ENCODE results near the gene MUC6.

MUC6 gene

GRCh38 chr11:1009371-1009770, 27.1 kb downstream of the MUC6 start:
- DNase-seq (ENCODE audit: low read depth in 2 of 2): no peak

DNA sequence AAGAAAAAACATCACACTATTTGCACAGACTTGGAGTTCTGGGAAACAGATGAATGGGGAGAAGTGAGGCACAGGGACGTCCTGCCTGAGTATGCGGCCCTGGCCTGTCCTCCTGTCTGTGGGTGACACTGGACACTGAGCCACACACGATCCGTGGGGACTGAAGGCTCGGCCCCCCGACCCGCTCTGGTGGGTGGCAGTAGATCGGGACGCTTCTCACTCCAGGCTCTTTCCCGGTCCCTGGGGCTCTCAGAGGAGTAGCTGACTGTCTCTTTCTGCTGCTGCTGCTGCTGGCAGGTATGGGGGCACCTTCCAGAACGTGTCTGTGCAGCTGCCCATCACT, 27.7 kb downstream of the MUC6 start:
- DNase-seq (ENCODE audit: low read depth in 2 of 2): no peak

- no peak for DNase-seq (ENCODE audit: low read depth in 2 of 2)
Observed at GRCh38 chr11:1008001-1008802, 28.3 kb downstream of the MUC6 start.

DNA sequence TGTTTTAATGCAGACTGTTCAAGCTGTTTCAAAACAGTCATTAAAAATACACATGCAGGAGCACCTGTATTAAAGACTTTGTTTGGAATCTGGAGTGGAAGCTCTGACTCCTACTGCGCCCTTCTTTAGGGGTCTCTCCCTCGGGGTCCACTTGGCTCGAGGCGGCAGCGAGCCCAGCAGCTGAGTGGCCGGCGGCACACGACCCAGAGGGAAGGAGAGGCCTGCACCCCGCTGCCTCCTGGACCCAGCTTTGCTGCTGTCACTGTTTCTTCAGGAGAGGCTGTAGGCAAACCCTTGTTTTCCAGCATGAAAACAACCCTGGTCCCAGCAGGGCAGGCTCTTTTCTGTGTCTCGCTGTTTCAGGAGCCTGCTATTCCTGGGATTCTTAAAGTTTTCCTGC, 29.2 kb downstream of the MUC6 start:
- no peak for DNase-seq (ENCODE audit: low read depth in 2 of 2)

DNA sequence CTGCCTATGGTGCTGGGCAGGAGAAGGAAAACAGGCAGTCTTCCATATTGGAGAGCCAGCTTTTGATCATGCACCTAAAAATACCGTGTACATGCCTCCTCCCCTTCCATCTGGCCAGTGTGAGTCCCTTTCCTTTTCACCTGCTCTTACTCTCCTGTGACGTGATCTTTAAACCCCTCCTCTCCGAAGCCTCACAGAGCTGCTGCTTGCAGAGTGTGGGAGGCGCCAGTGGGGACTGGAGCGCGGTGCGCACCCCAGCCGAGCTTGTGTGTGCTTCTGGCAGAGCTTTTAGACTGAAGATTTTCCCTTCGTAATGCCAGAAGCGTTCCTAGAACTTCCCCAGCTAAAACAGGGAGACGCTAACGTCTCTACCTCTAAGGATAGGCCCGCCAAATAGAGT, 29.8 kb downstream of the MUC6 start:
- no peak for DNase-seq (ENCODE audit: low read depth in 2 of 2)

DNA sequence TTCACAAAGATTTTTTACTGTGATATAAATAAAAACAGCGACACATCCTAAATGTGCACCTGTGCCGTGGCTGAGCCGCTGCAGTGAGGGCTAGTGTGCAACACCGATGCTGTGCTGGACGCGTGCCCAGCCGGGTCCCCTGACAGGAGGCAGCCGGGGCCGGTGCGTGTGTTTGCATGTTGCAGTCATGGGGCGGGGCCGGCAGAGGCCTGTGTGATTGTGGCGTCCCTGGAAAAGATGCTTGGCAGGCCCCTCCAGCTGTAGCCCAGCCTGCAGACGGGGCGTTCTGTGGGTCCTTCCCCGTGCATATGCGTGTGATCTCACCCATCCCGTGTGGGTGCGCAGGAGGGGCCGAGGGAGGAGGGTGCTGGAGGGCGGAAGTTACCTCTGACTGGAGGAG, 30.6 kb downstream of the MUC6 start:
- DNase-seq (ENCODE audit: low read depth in 2 of 2): no peak

DNA sequence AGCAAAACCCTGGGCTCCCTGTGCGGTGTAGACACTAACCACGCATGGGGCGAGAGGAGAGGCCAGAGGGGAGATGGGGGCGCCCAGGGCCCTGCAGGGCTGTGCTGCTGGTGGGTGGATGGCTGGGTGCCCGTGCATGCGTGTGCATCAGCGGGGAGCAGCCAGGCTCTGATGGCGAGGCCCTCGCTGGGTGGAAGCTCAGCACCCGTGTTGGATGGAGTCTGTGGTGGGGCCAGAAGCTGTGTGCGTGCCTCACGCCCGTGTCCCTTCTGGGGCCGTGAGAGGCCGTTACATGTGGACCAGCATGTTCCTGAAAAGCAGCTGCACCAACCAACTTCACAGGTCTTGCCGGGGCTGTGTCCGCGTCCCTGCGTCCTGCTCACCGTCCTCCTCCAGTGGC, 33.4 kb downstream of the MUC6 start:
- no peak for DNase-seq (ENCODE audit: low read depth in 2 of 2)

- no peak for DNase-seq (ENCODE audit: low read depth in 2 of 2)
Observed at GRCh38 chr11:1002406-1002984, 34.0 kb downstream of the MUC6 start.

GRCh38 chr11:1001617-1002405, 34.7 kb downstream of the MUC6 start:
- no peak for DNase-seq (ENCODE audit: low read depth in 2 of 2)

DNA sequence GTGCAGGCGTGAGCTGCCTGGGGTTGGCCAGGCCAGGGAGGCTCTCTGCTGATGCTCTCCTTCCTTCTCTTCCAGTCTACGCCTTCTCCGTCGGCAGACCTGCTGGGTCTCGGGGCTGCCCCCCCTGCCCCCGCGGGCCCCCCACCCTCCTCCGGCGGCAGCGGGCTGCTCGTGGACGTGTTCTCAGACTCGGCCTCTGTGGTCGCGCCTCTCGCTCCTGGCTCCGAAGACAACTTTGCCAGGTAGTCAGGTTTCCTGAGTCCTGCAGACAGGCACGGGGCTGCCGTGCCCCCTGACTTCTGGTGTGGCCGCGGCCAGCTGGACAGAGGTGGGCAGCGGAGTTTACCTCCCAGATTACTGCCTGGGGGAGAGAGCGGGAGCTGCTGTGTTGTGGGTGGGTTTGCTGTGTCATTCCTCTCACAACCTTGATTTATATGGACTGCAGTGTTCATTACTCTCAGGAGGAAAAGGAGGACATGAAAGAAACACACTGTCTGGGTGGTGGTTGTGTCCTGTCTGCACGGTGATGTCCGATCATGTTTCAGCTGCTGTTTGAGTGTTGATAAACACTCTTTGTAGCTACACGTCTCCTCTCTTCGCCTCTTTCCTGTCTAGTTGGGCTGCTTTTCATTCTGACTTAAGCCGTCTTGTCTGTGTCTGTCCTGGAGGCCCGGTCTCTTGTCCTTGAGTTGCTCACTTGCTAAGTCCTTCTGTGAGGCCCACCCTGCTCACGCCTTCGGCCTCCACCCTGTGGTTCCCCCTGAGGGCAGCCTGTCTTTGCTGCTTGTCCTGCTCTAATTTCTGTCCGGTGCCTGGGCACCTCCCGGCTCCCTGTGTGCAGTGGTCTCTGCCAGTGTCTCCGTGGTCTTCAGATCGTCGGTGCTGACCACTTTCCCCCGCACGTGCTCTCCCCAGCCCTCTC, 35.9 kb downstream of the MUC6 start:
- DNase-seq (ENCODE audit: low read depth in 2 of 2): no peak

GRCh38 chr11:999009-999408, 37.5 kb downstream of the MUC6 start:
- no peak for DNase-seq (ENCODE audit: low read depth in 2 of 2)

- DNase-seq (ENCODE audit: low read depth in 2 of 2): no peak
Observed at GRCh38 chr11:997907-998306, 38.6 kb downstream of the MUC6 start.

DNA sequence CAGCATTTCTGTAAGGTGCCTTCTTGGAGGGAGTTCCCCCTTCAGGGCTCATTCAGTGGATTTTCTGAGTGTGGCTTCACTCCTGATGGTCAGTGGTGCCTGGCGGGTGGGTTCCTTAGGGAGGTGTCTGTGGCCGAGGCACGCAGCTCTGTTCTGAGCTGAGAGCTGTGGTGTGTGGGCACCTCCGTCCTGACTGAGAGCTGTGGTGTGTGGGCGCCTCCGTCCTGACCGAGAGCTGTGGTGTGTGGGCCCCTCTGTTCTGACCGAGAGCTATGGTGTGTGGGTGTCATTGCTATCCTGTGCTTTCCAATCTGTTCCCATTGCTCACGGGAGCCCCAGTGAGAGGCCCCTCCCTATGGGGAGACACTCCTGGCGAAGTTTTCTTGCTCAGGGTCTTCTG, 39.8 kb downstream of the MUC6 start:
- DNase-seq (ENCODE audit: low read depth in 2 of 2): no peak

DNA sequence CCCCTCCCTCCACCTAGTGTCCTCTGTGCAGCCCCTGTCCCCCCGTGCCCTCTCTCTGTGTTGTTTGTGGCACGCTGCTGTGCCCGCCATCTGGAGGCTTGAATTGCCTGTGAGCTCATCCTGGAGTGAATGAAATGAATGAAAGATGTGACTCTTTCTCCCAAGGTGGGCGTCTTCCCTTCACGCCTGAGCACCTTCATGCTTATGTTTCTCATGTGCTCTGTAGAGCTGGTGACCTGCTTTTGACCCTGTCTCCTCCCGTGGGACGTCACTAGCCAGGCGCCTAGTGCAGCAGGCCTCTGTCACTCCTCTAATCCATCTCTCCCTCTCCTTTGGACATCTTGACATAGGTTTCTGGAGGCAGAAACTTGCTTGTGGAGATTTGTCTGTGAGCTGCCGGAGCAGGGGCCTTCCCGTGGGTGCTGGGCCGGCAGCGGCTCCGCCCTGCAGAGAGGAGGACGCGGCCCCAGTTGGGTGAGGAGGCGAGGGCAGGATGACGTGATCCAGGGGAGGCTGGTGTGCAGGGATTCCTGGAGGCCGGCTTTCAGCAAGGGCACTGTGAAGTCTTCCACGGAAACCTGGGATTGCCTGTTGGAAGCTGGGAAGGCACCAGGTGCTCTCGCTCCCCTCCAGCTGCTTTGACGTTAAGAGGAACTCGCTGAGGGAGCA, 40.6 kb downstream of the MUC6 start:
- no peak for DNase-seq (ENCODE audit: low read depth in 2 of 2)

DNA sequence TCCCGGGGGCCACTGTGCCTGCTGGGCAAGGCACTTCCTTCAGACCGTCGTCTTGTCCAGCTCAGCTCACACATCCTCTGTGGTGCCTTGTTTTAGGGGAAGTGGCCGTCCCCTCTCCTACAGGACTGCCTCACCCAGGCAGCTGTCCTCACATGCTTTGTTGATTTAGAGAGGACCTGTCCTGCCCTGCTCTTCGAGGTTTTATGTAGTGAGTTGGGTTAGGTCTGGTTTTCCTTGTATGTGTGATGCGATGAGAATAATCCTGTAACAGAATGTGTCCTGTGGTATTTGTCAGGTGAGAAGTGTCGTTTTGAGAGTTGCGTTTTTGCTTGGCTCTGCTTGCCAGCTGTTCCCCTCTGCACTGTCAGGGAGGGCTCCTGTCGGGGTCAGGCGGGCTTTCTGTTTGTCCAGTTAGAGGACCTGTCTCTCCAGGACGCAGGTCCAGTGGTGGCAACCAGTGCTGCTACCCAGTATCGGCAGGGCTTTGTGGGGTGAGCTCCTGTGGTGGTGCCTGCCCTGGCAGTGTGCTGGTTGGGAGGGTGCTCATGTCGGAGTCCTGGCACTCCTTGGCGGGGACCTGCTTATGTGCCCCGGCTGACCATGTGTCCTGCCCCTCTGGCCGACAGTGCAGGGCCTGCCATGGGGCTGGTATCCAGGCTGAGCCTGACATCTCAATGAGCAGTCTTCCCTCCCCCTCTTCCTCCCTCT, 41.3 kb downstream of the MUC6 start:
- DNase-seq (ENCODE audit: low read depth in 2 of 2): no peak

DNA sequence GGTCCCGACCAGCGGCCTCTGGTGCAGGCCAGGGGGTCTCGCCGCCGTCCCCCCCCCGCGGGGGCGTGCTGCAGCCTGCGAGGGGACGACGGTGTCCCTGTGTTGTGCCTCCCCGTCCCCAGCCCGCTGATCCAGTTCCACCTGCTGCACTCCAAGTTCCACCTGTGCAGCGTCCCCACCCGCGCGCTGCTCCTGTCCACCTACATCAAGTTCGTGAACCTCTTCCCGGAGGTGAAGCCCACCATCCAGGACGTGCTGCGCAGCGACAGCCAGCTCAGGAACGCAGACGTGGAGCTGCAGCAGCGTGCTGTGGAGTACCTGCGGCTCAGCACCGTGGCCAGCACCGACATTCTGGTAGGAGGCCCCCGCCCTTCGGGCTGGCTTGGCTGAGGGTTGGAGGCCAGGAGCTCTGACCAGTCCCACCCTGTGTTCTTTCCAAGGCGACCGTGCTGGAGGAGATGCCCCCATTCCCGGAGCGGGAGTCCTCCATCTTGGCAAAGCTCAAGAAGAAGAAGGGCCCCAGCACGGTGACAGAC, 42.8 kb downstream of the MUC6 start:
- no peak for DNase-seq (ENCODE audit: low read depth in 2 of 2)

DNA sequence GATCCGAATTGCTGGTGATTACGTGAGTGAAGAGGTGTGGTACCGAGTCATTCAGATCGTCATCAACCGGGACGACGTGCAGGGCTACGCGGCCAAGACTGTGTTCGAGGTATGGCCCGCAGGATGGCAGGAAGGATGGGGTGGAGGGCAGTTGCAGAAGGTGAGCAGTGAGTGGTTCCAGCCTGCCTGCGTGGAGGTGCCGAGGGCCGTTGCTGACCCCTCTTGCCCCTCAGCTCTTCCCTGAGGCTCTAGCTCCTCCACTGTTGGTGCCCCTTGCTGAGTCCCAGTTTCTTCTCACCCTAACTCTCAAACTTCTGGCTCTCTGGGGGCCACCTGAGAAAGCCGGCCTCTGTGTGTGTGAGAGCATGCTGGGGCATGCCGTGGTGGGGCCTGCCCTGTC, 43.9 kb downstream of the MUC6 start:
- DNase-seq (ENCODE audit: low read depth in 2 of 2): no peak

DNA sequence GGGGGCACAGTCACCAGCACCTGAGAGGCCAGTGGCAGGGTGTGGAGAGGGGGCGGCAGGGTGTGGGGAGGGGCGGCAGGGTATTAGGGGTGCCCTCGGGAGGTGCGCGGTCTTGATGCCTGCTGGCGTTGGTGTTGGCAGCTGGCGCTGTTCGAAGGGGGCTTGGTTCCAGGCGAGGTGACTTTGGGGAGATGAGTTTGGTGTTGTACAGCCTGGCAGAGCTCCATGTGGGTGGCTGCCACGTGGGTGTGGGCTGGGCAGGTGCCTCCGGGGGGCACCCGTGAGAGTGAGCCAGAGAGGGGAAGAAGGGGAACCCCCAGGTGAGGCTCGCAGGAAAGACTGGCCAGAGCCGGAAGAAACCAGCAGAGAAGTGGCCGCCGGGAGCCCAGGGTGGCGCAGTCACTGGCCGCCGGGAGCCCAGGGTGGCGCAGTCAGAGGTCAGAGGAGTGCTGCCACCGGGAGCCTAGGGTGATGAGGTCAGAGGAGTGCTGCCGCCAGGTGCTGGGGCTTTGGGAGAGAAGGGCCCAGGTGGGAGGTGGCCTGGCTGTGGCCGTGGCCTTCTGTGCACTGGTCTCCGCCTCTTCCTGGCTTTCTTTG, 44.7 kb downstream of the MUC6 start:
- no peak for DNase-seq (ENCODE audit: low read depth in 2 of 2)

- no peak for DNase-seq (ENCODE audit: low read depth in 2 of 2)
Observed at GRCh38 chr11:991034-991433, 45.5 kb downstream of the MUC6 start.

GRCh38 chr11:990101-990500, 46.4 kb downstream of the MUC6 start:
- DNase-seq (ENCODE audit: low read depth in 2 of 2): no peak

Measured in stimulated activated CD4-positive, alpha-beta T cell treated with anti-CD3 and anti-CD28 coated beads, Interleukin-1b, Interleukin-23, amount 100 ng/mL, for 4 hours (primary cell).